T-cell (primary cell): Measurements from ENCODE around the gene TNS4. TPM values are rescaled to one million over a fixed set of nuclear protein-coding genes. Genes with fewer than 3 reads are reported as not detected.

ENCODE experiments used
- ATAC-seq, 4 experiments: fragments of 200-7000 bp in 3 of 4; fragments of 150-1000 bp in 1 of 4; cut with Tn5 transposase; replicated peaks in 1 of 4; 1 replicate in 3 of 4; 2 replicates in 1 of 4; pipeline ENCODE4 v1.10.0; 2021; ENCODE audit warnings: moderate library complexity in 3 of 4, mild to moderate bottlenecking in 2 of 4, moderate number of reproducible peaks in 1 of 4
- CTCF ChIA-PET, 2 donors: fragments of 300-600 bp; sonication (Branson Sonifier 250); formaldehyde crosslinking; loops; one replicate each; lab custom pipeline; 2022; ENCODE audit warnings: antibody characterized with exemption in 2 of 2; lab: Charles Lee
- POLR2A ChIA-PET, 2 donors: fragments of 300-600 bp; sonication (Branson Sonifier 250); formaldehyde crosslinking; loops; one replicate each; lab custom pipeline; 2022; ENCODE audit warnings: antibody characterized with exemption in 2 of 2; lab: Charles Lee
- DNase-seq, 35 experiments: peaks; one replicate each; pipeline versions ENCODE4 v3.0.0 to v3.0.0-alpha.2; 2013 to 2023
- H3K27ac ChIP-seq: one replicate; pipeline ENCODE4 v1.5.1; 2013; ENCODE audit warnings: low read length
- H3K27me3 ChIP-seq, 2 experiments: replicated peaks in 1 of 2; 1 replicate in 1 of 2; 2 replicates in 1 of 2; pipeline versions ENCODE4 v1.6.1 to v1.7.0; 2013; ENCODE audit warnings: low read length in 1 of 2, mixed read lengths in 1 of 2; ENCODE audit not compliant: control insufficient read depth in 2 of 2, insufficient read depth in 2 of 2; ENCODE audit errors: extremely low read depth in 1 of 2
- H3K36me3 ChIP-seq, 2 donors: 1 replicate in 1 of 2; 2 replicates in 1 of 2; pipeline versions ENCODE4 v1.6.1 to v1.7.0; 2013; ENCODE audit warnings: low read length in 1 of 2; ENCODE audit not compliant: control insufficient read depth in 2 of 2, insufficient read depth in 1 of 2; ENCODE audit errors: extremely low read depth in 1 of 2
- H3K4me1 ChIP-seq, 2 experiments: 1 replicate in 1 of 2; 2 replicates in 1 of 2; pipeline versions ENCODE4 v1.6.1 to v1.7.0; 2013; ENCODE audit warnings: low read length in 2 of 2, mixed read lengths in 1 of 2; ENCODE audit not compliant: insufficient read depth in 2 of 2, control insufficient read depth in 1 of 2; ENCODE audit errors: extremely low read depth in 1 of 2
- H3K4me3 ChIP-seq, 2 donors: 1 replicate in 1 of 2; 2 replicates in 1 of 2; pipeline versions ENCODE4 v1.5.1 to v1.7.0; 2013; ENCODE audit warnings: mild to moderate bottlenecking in 2 of 2, low read length in 1 of 2, moderate library complexity in 1 of 2; ENCODE audit not compliant: control insufficient read depth in 1 of 2; ENCODE audit errors: extremely low read depth in 1 of 2
- H3K9me3 ChIP-seq: 2 replicates; pipeline ENCODE4 v1.7.0; 2013
- H3K27ac Mint-ChIP-seq, 2 donors: one replicate each; pipeline ENCODE4 v1.8.0; 2020 to 2021; ENCODE audit warnings: mild to moderate bottlenecking in 2 of 2, mixed read lengths in 2 of 2
- H3K27me3 Mint-ChIP-seq, 2 donors: one replicate each; pipeline ENCODE4 v1.8.0; 2021 to 2022; ENCODE audit warnings: mixed read lengths in 2 of 2
- H3K36me3 Mint-ChIP-seq: one replicate; pipeline ENCODE4 v1.8.0; 2021; ENCODE audit warnings: mixed read lengths
- H3K4me1 Mint-ChIP-seq, 3 donors: one replicate each; pipeline ENCODE4 v1.8.0; 2020 to 2022; ENCODE audit warnings: mixed read lengths in 3 of 3, mild to moderate bottlenecking in 1 of 3
- H3K4me3 Mint-ChIP-seq, 3 donors: one replicate each; pipeline ENCODE4 v1.8.0; 2020 to 2022; ENCODE audit warnings: mild to moderate bottlenecking in 3 of 3, mixed read lengths in 3 of 3, moderate library complexity in 3 of 3
- H3K9me3 Mint-ChIP-seq, 3 donors: one replicate each; pipeline ENCODE4 v1.8.0; 2020 to 2022; ENCODE audit warnings: mixed read lengths in 3 of 3
- whole genome bisulfite sequencing: methylation state at CpG from one replicate; pipeline ENCODE4 v1.1.5; 2013; ENCODE audit warnings: missing lambda C conversion rate; ENCODE audit not compliant: insufficient coverage; 5-methylcytosine and 5-hydroxymethylcytosine counted together
- total RNA-seq, 35 experiments: library from RNA in 6 of 35; stranded (reverse) in 6 of 35; fragments of 120-200 nt in 1 of 35; gene quantifications; one replicate each; pipeline versions ENCODE4 v1.2.1 to v1.2.4 and lab custom pipeline; 2013 to 2026

TNS4 gene
- total RNA-seq, 5 donors from 2014 or later (not counting 1 experiment from before 2014, with no cell fraction given): 0.55 to 3.7 (median 0.66) TPM

DNA sequence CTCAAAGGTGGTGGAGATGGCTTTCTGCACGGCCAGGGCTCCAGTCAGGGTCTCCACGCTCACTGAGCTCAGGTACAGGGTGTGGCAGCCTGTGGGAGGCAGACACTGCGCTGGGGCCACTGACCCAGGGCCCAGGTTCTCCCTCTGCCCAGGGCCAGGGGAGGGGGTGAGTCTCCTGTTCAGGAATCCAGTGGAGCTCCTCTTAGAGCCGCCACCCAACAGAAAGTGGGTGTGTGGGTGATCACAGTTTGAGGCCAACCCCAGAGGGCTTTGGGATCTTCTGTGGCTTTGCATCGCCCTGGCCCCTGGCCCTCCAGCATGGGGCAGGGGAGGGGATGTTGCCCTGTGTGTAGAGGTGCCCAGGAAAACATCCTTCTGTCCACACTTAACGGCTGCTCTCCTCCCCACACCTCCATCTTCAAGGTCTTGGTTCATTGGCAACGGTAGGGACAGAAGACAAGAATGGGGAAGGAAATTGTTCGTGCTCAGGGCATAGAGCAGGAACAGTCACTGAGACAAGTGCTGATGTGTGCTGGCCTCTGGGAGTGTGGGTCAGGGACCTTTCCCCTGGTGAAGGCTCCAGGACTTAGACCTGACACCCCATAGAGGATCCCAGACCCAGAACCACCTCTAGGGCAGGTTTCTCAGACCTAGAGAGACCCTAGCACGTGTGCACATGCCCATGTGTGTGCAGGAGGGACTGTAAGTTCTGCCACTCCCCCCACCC, 21.5 kb downstream of the TNS4 start:
- peaks cover 15 to 86% of the 10 kb centered on the region in 2 experiments for H3K4me1 ChIP-seq
- POLR2A ChIA-PET: interaction anchor here (0.7 kb wide), 3 partner anchors 50 to 261 kb away, joined by 3 to 10 read pairs (median 6); partner anchors contain the start of gene WIPF2 (in 1 of the 2)
- Mint-ChIP-seq H3K27ac (peak overlapping the region; percentile 94 to 98), H3K27me3 (no peaks in the 10 kb centered on the region), H3K4me3 (peak overlapping the region in 2 of 3 donors; percentile 60 to 68), H3K9me3 (no peaks in the 10 kb centered on the region), H3K36me3 (no peaks in the 10 kb centered on the region), H3K4me1 (peaks cover 53 to 74% (median 53%) of the 10 kb centered on the region in 3 donors)
- CTCF ChIA-PET: interaction anchor here (0.6 to 3.4 kb wide), 9 partner anchors 34 to 1389 kb away, joined by 3 to 22 read pairs (median 3); no protein-coding TSS in a partner anchor
- WGBS: 93% methylated on average over 2 of the region's 9 CpGs
- H3K36me3 ChIP-seq: no peaks in the 10 kb centered on the region
- H3K27me3 ChIP-seq: peaks cover 0 to 3% of the 10 kb centered on the region in 2 experiments
- no peaks in the 10 kb centered on the region for H3K9me3 ChIP-seq
- H3K4me3 ChIP-seq: peak overlapping the region in 1 of 2 donors; percentile 13
- DNase-seq (no peak), ATAC-seq (no peak)
- H3K27ac ChIP-seq: peak overlapping the region; percentile 99

DNA sequence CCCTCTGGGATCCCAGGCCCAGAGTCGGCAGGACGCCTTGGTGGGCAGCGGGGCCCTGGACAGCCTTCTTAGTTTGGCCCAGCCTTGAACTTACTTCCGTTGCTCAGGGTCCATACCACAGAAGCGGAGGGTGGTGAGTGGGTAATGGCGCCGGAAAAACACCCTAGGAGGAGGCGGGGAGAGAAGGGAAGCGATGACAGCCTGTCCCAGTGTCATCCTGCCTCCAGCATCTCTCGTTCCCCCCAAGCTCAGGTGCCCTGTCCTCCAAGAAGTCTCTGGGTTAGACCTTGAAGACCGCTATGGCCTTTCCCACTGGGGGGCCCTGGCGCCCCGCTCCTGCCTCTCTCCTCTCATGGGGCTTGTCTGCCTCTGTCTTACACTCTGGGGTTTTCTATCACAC, 22.9 kb downstream of the TNS4 start:
- WGBS: 100% methylated on average over 4 of the region's 13 CpGs
- peak overlapping the region; percentile 30 for H3K27ac ChIP-seq
- peaks cover 0 to 3% of the 10 kb centered on the region in 2 experiments for H3K27me3 ChIP-seq
- no peaks in the 10 kb centered on the region for H3K9me3 ChIP-seq
- Mint-ChIP-seq H3K9me3 (no peaks in the 10 kb centered on the region), H3K36me3 (no peaks in the 10 kb centered on the region), H3K27ac (peak overlapping the region; percentile 94 to 98), H3K4me3 (no peak overlapping the region), H3K27me3 (no peaks in the 10 kb centered on the region), H3K4me1 (peaks cover 41 to 59% (median 43%) of the 10 kb centered on the region in 3 donors)
- peaks cover 15 to 77% of the 10 kb centered on the region in 2 experiments for H3K4me1 ChIP-seq
- DNase-seq (no peak), ATAC-seq (no peak)
- no peaks in the 10 kb centered on the region for H3K36me3 ChIP-seq
- ChIA-PET POLR2A (no interaction called here), CTCF (no interaction called here)
- no peak overlapping the region for H3K4me3 ChIP-seq

DNA sequence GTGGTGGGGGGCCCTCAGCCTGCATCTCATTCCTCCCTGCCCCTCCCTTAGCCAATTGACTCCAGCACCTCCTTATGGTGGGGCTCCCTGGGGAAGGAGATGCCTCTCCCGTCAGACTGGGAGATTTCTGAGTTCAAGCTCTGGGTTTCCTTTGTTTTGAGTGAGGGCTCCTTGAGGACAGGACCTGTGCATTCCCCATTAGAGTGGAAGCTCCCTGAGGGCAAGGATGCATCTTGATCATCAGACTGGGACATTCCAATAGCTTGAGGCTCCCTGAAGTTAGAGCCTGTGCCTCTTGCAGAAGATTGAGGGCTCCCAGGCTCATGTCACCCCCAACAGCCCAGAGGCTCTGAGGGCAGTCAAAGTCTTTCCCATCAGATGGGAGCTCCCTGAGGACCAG, 23.6 kb downstream of the TNS4 start:
- Histone ChIP-seq H3K4me1 (peaks cover 15 to 73% of the 10 kb centered on the region in 2 experiments), H3K9me3 (no peaks in the 10 kb centered on the region), H3K27ac (peak overlapping the region; percentile 28), H3K36me3 (no peaks in the 10 kb centered on the region), H3K27me3 (peaks cover 0 to 3% of the 10 kb centered on the region in 2 experiments), H3K4me3 (no peak overlapping the region)
- WGBS: no CpG with 5 or more reads among the region's 1 CpG
- peak overlapping the region in 1 of 2 donors; percentile 22 for H3K27ac Mint-ChIP-seq
- peaks cover 37 to 55% (median 42%) of the 10 kb centered on the region in 3 donors for H3K4me1 Mint-ChIP-seq
- DNase-seq: no peak
- H3K9me3 Mint-ChIP-seq: no peaks in the 10 kb centered on the region
- ChIA-PET POLR2A (no interaction called here), CTCF (no interaction called here)
- no peaks in the 10 kb centered on the region for H3K27me3 Mint-ChIP-seq
- H3K36me3 Mint-ChIP-seq: no peaks in the 10 kb centered on the region
- ATAC-seq: no peak
- H3K4me3 Mint-ChIP-seq: no peak overlapping the region

DNA sequence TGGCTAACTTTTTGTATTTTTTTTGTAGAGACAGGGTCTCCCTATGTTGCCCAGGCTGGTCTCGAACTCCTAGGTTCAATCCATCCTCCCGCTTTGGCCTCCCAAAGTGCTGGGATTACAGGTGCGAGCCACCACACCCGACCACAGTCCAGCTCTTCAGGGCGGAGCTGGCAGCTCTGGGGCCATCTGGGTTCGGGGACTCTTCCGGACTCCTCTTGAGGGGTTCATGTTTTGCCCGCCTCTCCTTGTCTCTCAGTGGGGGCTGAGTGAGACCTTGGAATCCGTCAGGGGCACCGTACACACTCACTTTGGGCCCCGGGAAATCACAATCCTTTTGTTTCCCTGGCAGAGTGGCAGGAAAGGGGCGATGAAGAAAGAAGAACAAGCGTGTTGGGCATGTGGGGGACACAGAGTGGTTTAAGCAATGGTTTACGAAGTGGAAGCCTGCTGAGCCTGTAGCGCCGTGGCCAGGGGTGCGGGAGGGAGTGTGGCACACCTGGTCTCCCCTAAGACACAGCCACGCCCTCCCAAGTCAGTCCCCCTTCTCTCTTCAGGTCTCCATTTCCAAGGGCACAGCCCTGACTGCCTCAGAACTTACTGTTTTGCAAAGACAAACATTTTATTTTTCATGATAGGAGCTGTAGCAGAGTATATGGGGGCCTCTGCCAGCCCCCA, 26.1 kb downstream of the TNS4 start:
- H3K4me1 ChIP-seq: peaks cover 10 to 49% of the 10 kb centered on the region in 2 experiments
- ChIA-PET CTCF (interaction anchor here (0.6 to 1.7 kb wide), 10 partner anchors 17 to 362 kb away, joined by 3 to 18 read pairs (median 5); no protein-coding TSS in a partner anchor), POLR2A (interaction anchor here in 1 of 2 donors (1.1 kb wide), 1 partner anchor 58 kb away, joined by 4 read pairs; no protein-coding TSS in a partner anchor)
- Mint-ChIP-seq H3K4me1 (peaks cover 17 to 31% (median 18%) of the 10 kb centered on the region in 3 donors), H3K36me3 (no peaks in the 10 kb centered on the region), H3K9me3 (no peaks in the 10 kb centered on the region), H3K27me3 (no peaks in the 10 kb centered on the region), H3K4me3 (no peak overlapping the region), H3K27ac (no peak overlapping the region)
- no peak overlapping the region for H3K4me3 ChIP-seq
- H3K36me3 ChIP-seq: no peaks in the 10 kb centered on the region
- no peak overlapping the region for H3K27ac ChIP-seq
- H3K9me3 ChIP-seq: no peaks in the 10 kb centered on the region
- DNase-seq: no peak
- peaks cover 0 to 3% of the 10 kb centered on the region in 2 experiments for H3K27me3 ChIP-seq
- no peak for ATAC-seq
- 93% methylated on average over 17 of the region's 18 CpGs for WGBS

DNA sequence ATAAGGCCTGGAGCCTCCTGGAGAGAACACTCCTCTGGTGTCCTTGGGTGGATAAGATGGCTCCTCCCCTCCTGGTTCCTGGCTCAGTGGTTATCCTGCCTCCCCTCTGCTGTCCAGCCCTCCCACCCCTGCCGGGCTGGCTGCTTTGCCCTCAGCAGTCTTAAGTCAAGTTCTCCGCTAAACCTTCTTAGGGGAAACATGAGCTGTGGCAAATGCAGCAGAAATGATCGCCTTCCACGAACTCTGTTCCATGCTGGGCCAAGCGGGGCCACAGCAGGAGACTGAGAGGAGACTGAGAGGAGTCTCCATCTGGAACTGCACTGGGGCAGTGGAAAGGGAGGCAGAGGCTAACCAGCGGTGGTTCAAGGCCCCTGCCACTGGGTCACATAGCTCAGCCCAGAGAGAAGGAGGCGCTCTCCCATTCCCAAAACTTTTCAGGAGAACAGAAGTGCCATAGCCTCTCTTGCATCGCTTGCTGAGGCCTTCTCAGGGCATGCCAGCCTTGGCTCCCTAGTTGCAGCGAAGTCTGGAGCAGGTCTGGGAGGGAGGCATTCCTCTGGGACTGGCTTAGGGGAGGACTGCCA, 26.9 kb downstream of the TNS4 start:
- DNase-seq: no peak
- no peak overlapping the region for H3K4me3 Mint-ChIP-seq
- H3K27ac Mint-ChIP-seq: no peak overlapping the region
- Histone ChIP-seq H3K4me1 (peaks cover 3 to 41% of the 10 kb centered on the region in 2 experiments), H3K36me3 (no peaks in the 10 kb centered on the region), H3K27ac (no peak overlapping the region), H3K4me3 (no peak overlapping the region), H3K27me3 (peaks cover 0 to 3% of the 10 kb centered on the region in 2 experiments), H3K9me3 (no peaks in the 10 kb centered on the region)
- no peaks in the 10 kb centered on the region for H3K9me3 Mint-ChIP-seq
- no peak for ATAC-seq
- ChIA-PET CTCF (no interaction called here), POLR2A (no interaction called here)
- peaks cover 9 to 22% (median 10%) of the 10 kb centered on the region in 3 donors for H3K4me1 Mint-ChIP-seq
- no peaks in the 10 kb centered on the region for H3K36me3 Mint-ChIP-seq
- H3K27me3 Mint-ChIP-seq: no peaks in the 10 kb centered on the region
- 97% methylated on average over 4 of the region's 9 CpGs for WGBS
